GM21723 (cell line): Measurements from ENCODE around the gene PATL2.
A peak's percentile ranks its signal among the peaks of the same experiment; 100 is the strongest.
"Not testable (repeated sequence)": the region's sequence is repeated elsewhere in the genome, so short reads cannot be mapped to it uniquely, and the experiment has no call there.

Source experiments
- ATAC-seq: cut with Tn5 transposase; IDR thresholded peaks from one replicate; pipeline ENCODE4 v1.9.1; 2021; ENCODE audit warnings: mild to moderate bottlenecking, moderate library complexity; ENCODE audit not compliant: unreplicated experiment

Gene PATL2

DNA sequence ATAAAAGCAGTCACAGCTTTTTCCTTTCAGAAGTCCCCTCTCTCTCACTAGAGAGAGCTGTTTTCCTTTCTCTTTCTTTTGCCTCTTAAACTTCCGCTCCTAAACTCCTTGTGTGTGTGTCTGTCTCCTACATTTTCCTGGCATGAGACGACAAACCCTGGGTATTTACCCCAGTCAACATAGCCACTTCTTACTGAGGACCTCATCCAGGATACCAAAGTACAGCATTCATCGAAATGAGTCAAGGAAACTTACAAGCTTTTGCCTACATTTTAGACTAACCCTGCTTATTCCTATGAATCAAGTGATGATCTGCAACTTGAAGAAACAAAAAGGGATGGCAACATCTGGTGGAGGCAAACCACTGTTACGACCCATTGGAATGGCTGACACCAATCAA lies 16.7 kb downstream of the PATL2 start:
- no peak for ATAC-seq

DNA sequence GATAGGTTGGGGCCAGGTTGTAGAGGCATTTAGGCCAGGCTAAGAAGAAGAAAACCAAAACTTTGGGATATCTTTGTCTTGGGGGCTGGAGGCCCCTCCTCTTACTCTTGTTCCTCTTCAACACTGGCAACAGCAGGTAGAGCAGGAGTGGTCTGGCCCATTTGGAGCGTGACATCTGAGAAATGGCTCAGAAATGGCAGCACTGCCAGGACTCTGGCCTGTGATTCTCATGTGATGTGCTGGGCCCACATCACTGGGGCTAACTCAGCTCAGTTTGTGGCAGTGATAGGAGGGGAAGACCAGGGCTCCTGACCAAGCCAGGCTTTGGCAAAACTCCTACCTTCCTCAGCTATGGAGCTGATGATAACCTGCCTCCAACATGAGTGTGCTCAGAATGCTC lies 18.5 kb downstream of the PATL2 start:
- ATAC-seq: no peak

DNA sequence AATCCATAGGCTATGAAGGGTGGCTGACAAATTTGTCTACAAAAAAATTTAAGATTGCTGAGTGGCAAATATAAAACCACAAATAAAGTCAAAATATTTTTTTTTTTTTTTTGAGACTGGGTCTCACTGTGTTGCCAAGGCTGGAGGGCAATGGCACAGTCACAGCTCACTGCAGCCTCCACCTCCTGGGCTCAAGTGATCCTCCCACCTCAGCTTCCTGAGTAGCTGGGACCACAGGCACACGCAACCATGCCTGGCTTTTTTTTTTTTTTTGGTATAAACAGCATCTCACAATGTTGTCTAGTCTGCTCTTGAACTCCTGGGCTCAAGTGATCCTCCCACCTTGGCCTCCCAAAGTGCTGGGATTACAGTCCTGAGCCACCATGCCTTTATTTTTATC lies 20.9 kb downstream of the PATL2 start:
- ATAC-seq: not testable (repeated sequence)

DNA sequence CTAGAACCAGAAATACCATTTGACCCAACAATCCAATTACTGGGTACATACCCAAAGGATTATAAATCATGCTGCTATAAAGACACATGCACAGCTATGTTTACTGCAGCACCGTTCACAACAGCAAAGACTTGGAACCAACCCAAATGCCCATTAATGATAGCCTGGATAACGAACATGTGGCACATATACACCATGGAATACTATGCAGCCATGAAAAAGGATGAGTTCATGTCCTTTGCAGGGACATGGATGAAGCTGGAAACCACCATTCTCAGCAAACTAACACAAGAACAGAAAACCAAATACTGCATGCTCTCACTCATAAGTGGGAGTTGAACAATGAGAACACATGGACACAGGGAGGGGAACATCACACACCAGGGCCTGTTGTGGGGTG lies 21.8 kb downstream of the PATL2 start:
- ATAC-seq: not testable (repeated sequence)

DNA sequence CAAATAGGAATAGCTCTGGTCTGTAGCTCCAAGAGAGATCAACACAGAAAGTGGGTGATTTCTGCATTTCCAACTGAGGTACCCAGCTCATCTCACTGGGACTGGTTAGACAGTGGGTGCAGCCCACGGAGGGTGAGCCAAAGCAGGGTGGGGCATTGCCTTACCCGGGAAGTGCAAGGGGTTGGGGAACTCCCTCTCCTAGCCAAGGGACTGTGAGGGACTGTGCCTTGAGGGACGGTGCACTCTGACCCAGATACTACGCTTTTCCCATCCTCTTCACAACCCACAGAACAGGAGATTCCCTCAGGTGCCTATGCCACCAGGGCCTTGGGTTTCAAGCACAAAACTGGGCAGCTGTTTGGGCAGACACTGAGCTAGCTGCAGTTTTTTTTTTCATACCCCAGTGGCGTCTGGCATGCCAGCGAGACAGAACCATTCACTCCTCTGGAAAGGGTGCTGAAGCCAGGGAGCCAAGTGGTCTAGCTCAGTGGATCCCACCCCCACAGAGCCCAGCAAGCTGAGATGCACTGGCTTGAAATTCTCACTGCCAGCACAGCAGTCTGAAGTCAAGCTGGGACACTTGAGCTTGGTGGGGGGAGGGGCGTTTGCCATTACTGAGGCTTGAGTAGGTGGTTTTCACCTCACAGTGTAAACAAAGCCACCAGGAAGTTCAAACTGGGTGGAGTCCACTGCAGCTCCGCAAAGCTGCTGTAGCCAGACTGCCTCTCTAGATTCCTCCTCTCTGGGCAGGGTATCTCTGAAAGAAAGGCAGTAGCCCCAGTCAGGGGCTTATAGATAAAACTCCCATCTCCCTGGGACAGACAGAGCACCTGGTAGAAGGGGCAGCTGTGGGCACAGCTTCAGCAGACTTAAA lies 28.1 kb downstream of the PATL2 start:
- not testable (repeated sequence) for ATAC-seq

GRCh38 chr15:44682211-44682610 lies 28.9 kb downstream of the PATL2 start:
- ATAC-seq: no peak

DNA sequence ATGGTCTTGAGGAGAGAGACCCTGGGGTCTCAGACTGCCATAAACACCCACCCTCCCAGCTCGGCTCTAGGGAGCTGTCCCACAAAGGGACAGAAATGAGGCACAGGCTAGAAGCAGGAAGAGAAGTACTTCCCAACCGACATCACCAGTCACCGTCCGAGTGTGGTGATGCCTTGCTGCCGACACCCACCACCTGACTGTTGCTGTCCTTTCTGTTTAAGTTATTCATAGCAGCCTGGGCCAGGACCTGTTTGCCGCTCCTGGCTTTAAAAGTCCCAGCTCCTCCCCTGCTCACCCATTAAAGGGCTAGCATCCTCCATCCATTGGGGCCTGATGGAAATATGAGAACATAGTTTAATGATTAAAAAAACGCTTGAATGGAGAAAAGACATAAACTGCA lies 34.4 kb downstream of the PATL2 start:
- ATAC-seq: peak; percentile 50

DNA sequence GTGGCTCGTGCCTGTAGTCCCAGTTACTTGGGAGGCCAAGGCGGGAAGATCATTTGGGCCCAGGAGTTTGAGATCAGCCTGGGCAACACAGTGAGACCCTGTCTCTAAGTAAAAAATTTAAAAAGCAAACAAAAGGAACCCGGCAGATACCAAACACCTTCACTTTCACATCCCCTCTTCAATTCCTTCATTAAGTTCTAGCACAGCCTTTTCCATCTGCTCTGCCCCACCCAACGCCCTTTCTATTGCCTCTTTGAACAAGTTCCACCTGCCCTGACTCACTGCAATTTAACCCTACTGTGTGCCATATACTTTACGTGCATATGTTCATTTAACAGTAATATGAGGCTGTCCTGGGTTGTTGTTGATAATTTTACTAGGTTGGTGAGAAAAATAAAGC lies 35.2 kb downstream of the PATL2 start:
- ATAC-seq: no peak

GRCh38 chr15:44673639-44674038 lies 37.5 kb downstream of the PATL2 start:
- no peak for ATAC-seq

- no peak for ATAC-seq
Measured at GRCh38 chr15:44670087-44670950, 40.8 kb downstream of the PATL2 start.

DNA sequence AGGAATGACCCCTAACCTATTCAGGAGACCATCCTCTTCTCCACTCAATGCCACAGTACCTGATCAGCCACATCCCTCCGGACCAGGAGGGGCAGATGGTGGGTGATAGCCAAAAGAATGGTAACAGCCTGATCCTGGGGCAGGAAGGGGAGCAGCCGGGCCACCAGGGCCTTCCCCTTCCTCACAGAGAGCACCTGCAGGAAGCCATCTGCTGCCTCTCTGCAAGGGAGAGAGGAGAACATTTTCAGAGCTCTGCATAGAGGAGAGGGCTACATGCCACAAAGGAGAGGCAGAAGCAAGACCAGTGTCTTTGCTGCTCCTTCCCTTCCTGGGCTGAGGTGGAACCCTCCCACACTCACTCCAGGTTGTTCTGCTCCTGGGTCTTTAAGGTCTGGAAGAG lies 42.2 kb downstream of the PATL2 start:
- no peak for ATAC-seq

- no peak for ATAC-seq
Measured at GRCh38 chr15:44667039-44667360, 44.1 kb downstream of the PATL2 start.

DNA sequence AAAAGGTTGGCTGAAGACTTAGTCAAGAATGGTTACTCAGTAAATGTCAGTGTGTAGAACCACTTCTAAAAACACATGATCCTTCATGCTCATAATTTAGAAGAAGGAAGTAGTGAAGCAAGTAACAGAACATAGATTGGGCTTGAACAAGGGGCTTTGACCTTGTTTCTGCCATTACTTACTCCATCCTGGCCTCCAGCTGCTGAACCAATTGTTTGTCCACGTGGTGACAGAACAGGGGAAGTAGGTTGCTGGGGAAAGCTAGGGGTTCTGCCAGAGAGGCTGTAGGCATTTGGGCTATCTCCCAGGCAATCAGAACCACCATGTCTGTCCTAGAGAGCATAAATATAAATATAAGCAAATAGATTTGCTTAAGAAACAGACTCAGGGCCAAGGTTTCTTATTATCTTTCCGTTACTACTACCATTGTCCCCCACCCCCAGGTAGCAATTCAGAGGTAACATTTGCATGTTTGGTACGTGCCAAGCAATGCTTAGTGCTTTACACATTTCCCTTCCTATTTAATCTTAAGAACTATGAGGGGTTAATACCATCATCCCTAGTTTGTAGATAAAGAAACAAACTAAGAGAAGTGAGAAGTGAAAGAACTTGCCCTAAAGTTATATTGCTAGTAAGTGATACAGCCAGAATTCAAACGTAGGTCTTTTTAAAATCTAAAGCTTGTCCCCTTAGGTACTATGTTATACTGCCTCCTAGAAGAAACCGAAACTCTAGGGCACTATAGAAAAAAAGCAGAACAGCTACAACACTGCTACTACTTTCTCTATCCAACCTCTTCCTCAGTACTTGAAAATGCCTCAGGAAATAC lies 44.7 kb downstream of the PATL2 start:
- no peak for ATAC-seq

- peak; percentile 71 for ATAC-seq
Measured at GRCh38 chr15:44663410-44664308, 47.5 kb downstream of the PATL2 start, which contains the start of gene SPG11. TSS of gene SPG11 (minus strand) at chr15:44663662. CDS start at chr15:44663647, 15 bp downstream.

DNA sequence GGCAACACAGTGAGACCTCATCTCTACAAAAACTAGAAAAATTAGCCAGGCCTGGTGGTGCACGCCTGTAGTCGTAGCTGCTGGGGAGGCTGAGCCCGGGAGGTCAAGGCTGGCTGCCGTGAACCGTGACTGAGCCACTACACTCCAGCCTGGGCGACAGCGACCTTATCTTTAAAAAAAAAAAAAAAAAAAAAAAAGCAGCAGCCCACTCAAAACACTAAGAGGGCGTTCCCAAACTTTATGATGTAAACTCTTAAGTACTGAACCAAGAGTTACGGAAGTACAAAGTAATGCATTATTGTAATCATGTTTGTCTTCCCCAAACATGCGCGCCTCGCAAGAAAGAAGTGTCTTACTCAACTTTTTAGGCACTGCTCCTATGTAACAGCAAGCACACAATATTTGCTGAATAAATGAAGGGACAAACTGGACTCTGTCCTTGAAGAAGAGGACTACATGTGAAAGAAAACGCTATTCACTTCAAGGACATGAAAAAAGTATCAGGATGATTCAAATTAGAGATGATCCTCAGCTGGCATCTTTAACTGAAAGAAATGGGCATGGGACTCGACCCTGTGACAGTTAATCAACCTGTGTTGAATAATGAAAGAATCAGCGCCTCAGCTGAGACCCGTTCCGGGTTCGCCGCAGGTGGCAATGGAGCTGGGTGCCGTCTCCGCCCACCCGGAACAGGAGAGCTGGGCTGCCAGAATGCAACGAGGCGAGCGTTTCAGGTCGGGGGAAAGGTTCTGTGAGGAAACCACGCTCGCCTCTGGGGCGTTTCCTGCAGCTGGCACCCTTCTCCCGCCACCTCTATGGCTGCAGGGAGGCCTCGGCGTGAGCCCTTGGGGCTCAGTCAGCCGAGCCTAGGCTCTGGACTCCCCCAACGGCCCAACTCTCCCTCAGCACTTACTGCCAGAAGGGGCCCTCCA lies 48.4 kb downstream of the PATL2 start:
- ATAC-seq: peak; percentile 54

DNA sequence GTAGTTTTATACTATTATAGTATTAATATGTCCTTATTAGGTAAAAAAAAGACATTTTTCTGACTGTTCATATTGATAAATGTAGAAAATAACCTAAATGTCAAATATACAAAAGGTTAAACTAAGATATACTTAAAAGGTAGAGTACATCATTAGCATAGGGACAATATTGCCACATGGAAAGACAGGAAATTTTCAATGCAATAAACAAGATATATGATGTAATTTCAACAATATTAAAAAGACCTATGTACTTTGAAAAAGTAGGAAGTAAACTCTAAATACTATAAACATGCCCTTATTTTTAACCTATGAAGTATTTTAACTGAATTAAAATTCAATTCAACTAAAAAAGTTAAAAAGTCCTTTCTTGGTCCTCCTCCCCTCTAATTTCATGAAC lies 49.5 kb downstream of the PATL2 start:
- ATAC-seq: no peak

GRCh38 chr15:44659056-44659455 lies 52.1 kb downstream of the PATL2 start:
- ATAC-seq: no peak

DNA sequence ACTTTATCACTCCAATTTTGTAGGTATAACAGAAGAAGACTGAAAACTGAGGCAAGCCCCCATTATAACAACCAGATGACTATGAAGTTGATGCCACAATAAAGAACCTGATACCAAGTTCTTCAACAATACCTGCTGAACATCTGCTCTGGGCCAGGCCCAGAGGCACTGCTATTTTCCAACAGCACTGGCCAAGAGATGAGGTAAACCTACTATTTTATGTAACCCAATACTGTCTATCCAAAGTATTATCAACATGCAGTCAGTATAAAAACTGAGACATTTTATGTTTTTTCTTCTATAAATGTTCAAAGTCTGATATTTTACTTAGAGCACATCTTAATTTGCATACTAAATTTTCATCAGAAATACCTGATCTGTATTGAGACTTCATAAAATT lies 53.7 kb downstream of the PATL2 start:
- no peak for ATAC-seq

- no peak for ATAC-seq
Measured at GRCh38 chr15:44656913-44657312, 54.2 kb downstream of the PATL2 start.
